ENCODE results near the gene ADAMTS12. TPM values are rescaled to one million over a fixed set of nuclear protein-coding genes. Genes with fewer than 3 reads are reported as not detected.

The ADAMTS12 gene
- 1 to 10 TPM in 3 of 4 donors, under 1 TPM in 1; 0.60 to 4.1 (median 1.3) TPM for total RNA-seq

DNA sequence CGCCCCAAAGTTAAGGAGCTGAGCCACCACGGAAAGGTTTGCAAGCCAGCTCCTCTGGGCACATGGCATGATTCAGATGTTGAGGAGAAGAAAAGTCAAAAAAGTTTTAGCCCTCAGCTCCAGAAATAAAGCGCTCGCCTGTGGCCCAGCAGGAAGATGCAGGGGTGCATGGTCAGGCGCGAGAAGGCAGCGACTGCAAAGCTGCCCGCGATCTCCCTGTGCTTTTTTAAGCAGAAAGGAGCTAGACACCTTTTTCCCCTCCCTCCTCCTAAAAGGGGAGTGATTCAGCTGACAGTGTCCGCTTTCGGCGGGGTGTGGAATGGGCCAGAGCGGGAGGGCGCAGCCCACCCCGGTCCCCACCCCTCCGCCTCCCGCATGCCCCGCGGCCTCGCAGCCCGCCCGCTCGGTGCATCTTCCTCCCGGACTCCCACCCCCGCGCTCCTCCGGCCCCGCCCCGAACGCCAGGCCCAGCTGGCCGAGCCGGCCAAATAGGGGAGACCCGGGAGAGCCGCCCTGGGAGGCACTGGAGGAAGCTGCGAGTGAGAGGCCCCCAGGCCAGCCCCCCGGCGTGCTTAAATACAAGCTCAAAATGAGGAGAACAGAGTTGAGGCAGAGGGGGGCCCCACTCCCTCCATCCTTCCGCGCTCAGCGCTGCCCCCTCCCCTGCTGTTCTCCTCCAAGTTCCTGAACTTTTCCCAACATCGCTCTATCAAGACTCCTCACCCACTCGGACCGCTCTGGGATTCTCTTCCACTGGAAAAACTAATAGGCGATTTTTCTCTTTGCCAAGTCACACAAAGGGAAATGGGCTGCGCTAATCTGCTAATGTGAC, at the start of gene ADAMTS12:
Gene ADAMTS12 (minus strand): TSS at position 203 of the 832 bp plus-strand sequence. CDS start 134 bp downstream, at position 69.
- WGBS, 2 donors (ENCODE audit: low coverage in 1 of 2), result 21 to 43% methylated on average over 3 to 41 of the region's 45 CpGs
- intact Hi-C loops (cut with DNase I; ENCODE audit: low total_unique reads), result no loop called here
- DNase-seq, result peak; percentile 24

DNA sequence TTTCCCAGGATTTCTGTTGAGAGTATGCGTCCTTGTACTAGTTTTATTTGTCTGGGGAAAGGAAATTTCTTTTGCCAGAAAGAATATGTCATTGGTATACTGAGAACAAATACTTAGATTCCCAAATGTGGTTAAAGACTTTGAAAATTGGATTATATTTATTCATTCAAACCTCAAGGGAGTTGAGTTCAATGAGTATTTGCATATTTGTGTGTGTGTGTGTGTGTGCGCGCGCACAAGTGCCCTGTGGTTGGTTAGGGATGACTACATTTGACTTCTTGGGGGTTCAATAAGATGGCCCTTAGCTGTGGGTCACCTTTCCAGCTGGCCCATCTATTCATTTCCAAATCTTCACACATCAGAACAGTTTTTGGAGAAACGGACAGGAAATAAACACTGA, 49.3 kb upstream of the ADAMTS12 start:
- H3K4me3 ChIP-seq, result no peak overlapping the region
- DNase-seq, result no peak
- H3K4me1 ChIP-seq, result peaks cover 0 to 8% (median 5%) of the 10 kb centered on the region in 4 donors
- intact Hi-C loops (cut with DNase I; ENCODE audit: low total_unique reads), result no loop called here
- 35 to 76% methylated on average over 2 to 5 of the region's 5 CpGs for WGBS, 2 donors (ENCODE audit: low coverage in 1 of 2)
- no peak overlapping the region for H3K27ac ChIP-seq
- in situ Hi-C loops (cut with MboI; ENCODE audit: low pct_ligation_motif_present in 1 of 4, low pct_unique_long_range_greater_than_20kb in 1 of 4, low sequenced_read_pairs in 3 of 4), result loop anchor here in 2 of 4 donors (25.0 kb wide), 2 partner anchors 479 to 504 kb away; partner anchors contain the start of gene TARS1 (in 1 of the 2)
- H3K36me3 ChIP-seq, result no peaks in the 10 kb centered on the region
- TF ChIP-seq EP300 (IDR thresholded peaks at IDR 0.05; ENCODE audit: low read depth) (no peak), POLR2AphosphoS5 (IDR thresholded peaks at IDR 0.05) (no peak), CTCF (IDR thresholded peaks at IDR 0.05) (no peak), POLR2A (IDR thresholded peaks at IDR 0.05) (no peak)
- peaks cover 61% of the 10 kb centered on the region for H3K27me3 ChIP-seq
- H3K9me3 ChIP-seq, result no peaks in the 10 kb centered on the region

More for the DNA sequence above, at the start of gene ADAMTS12:
- peak within 1 kb of the TSS; percentile 41 to 72 (median 54) for H3K27ac ChIP-seq
- peak within 1 kb of the TSS; percentile 10 to 51 (median 15) for H3K4me3 ChIP-seq
- H3K27me3 ChIP-seq, result peaks cover 23% of the 10 kb centered on the region
- no peaks in the 10 kb centered on the region for H3K36me3 ChIP-seq
- in situ Hi-C loops (cut with MboI; ENCODE audit: low pct_ligation_motif_present in 1 of 4, low pct_unique_long_range_greater_than_20kb in 1 of 4, low sequenced_read_pairs in 3 of 4), result no loop called here
- H3K9me3 ChIP-seq, result no peaks in the 10 kb centered on the region
- peaks cover 0 to 8% (median 4%) of the 10 kb centered on the region in 4 donors for H3K4me1 ChIP-seq
- no peak for TF ChIP-seq CTCF (IDR thresholded peaks at IDR 0.05)
- no peak for TF ChIP-seq EP300 (IDR thresholded peaks at IDR 0.05; ENCODE audit: low read depth)
- no peak for TF ChIP-seq POLR2AphosphoS5 (IDR thresholded peaks at IDR 0.05)
- TF ChIP-seq POLR2A (IDR thresholded peaks at IDR 0.05), result no peak

DNA sequence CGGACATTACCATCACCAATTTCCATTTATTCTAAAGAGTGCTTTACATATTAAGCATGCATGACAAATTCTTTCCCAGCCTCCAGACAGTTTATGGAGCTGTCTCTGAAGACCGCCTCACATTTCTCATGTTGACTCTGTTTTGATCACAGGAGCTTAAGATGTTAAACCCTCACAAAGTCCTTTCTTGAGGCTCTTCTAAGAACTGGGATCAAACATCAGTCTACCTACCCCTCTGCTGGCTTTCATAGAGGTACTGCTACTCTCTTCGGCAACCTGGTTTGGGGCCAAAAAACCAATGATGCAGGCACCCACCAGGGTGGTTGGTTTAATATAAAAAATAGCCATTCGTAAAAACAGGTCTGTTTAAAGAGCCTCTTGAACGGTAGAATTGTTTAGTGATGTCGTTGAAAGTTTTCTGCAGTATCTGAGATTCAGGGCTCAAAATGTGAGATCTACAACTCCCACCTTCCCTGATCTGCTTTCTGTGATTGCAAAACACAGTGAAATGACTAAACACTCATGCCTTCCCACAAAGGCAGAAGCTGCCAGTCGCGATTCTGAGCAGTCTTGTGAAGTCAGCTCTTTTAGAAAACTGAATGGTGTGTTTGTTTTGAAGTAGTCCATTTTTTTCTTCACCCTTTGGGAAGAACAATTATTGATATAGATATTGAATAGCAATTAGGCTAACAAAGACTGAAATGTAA, 47.9 kb upstream of the ADAMTS12 start:
- 80% methylated on average over 1 to 8 of the region's 8 CpGs for WGBS, 2 donors (ENCODE audit: low coverage in 1 of 2)
- H3K36me3 ChIP-seq, result no peaks in the 10 kb centered on the region
- no peaks in the 10 kb centered on the region for H3K9me3 ChIP-seq
- peaks cover 0 to 12% (median 7%) of the 10 kb centered on the region in 4 donors for H3K4me1 ChIP-seq
- in situ Hi-C loops (cut with MboI; ENCODE audit: low pct_ligation_motif_present in 1 of 4, low pct_unique_long_range_greater_than_20kb in 1 of 4, low sequenced_read_pairs in 3 of 4) (loop anchor here in 3 of 4 donors (10.0 to 25.0 kb wide), 3 partner anchors 477 to 505 kb away; partner anchors contain the start of gene TARS1 (in 1 of the 3)), intact Hi-C loops (cut with DNase I; ENCODE audit: low total_unique reads) (loop anchor here (10.0 kb wide), 1 partner anchor 505 kb away; no protein-coding TSS in a partner anchor)
- no peak for DNase-seq
- H3K4me3 ChIP-seq, result no peak overlapping the region
- TF ChIP-seq POLR2A (IDR thresholded peaks at IDR 0.05) (no peak), CTCF (IDR thresholded peaks at IDR 0.05) (no peak), POLR2AphosphoS5 (IDR thresholded peaks at IDR 0.05) (no peak), EP300 (IDR thresholded peaks at IDR 0.05; ENCODE audit: low read depth) (no peak)
- no peak overlapping the region for H3K27ac ChIP-seq
- H3K27me3 ChIP-seq, result peaks cover 69% of the 10 kb centered on the region

DNA sequence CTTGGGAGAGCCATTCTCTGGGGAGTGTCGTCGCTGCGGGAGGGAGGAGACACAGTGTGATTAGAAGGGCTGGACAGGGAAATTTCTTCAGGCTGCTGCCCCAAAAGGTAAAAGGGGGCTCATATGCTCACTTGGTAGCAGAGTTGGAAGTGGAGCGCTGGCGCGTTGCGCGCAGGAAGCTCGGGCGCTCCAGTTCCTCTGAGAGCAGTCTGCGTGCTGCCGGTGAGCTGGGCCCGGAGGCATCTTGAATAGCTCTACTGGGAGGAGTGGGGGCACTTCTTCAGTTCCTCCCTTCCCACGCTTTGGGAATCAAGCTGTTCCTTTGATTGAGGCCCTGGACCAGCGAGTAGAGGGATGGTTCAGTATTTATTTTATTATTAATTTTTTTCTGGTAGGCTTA, 47.1 kb upstream of the ADAMTS12 start:
- DNase-seq, result no peak
- peaks cover 69% of the 10 kb centered on the region for H3K27me3 ChIP-seq
- no peak overlapping the region for H3K27ac ChIP-seq
- no peaks in the 10 kb centered on the region for H3K9me3 ChIP-seq
- peaks cover 0 to 12% (median 7%) of the 10 kb centered on the region in 4 donors for H3K4me1 ChIP-seq
- H3K4me3 ChIP-seq, result no peak overlapping the region
- WGBS, 2 donors (ENCODE audit: low coverage in 1 of 2), result 49% methylated on average over 15 of the region's 15 CpGs; no CpG with 5 or more reads in 1 of the 2 donors
- in situ Hi-C loops (cut with MboI; ENCODE audit: low pct_ligation_motif_present in 1 of 4, low pct_unique_long_range_greater_than_20kb in 1 of 4, low sequenced_read_pairs in 3 of 4), result loop anchor here in 3 of 4 donors (10.0 to 25.0 kb wide), 3 partner anchors 477 to 504 kb away; partner anchors contain the start of gene TARS1 (in 1 of the 3)
- intact Hi-C loops (cut with DNase I; ENCODE audit: low total_unique reads), result loop anchor here (10.0 kb wide), 1 partner anchor 504 kb away; no protein-coding TSS in a partner anchor
- H3K36me3 ChIP-seq, result no peaks in the 10 kb centered on the region
- TF ChIP-seq EP300 (IDR thresholded peaks at IDR 0.05; ENCODE audit: low read depth) (no peak), POLR2A (IDR thresholded peaks at IDR 0.05) (no peak), CTCF (IDR thresholded peaks at IDR 0.05) (no peak), POLR2AphosphoS5 (IDR thresholded peaks at IDR 0.05) (no peak)

Data from transverse colon (tissue), 4 donors.